Vagina (tissue), 2 donors: Measurements from ENCODE around the gene FARP2. TPM values are rescaled to one million over a fixed set of nuclear protein-coding genes. Genes with fewer than 3 reads are reported as not detected.
A peak's percentile ranks its signal among the peaks of the same experiment; 100 is the strongest.

Experiments
- DNase-seq, 2 donors: peaks; one replicate each; pipeline ENCODE4 v3.0.0-alpha.2; 2017; ENCODE audit errors: extremely low spot score in 2 of 2
- H3K27ac ChIP-seq: fragments of 200-600 bp; sonication (generic); one replicate; pipeline ENCODE4 v1.5.1; 2019
- H3K27me3 ChIP-seq: fragments of 200-600 bp; sonication (generic); one replicate; pipeline ENCODE4 v1.5.1; 2019
- H3K36me3 ChIP-seq, 2 donors: fragments of 200-600 bp; sonication (generic); one replicate each; pipeline ENCODE4 v1.5.1; 2017 to 2019
- H3K4me1 ChIP-seq: fragments of 200-600 bp; sonication (generic); one replicate; pipeline ENCODE4 v1.5.1; 2019
- H3K4me3 ChIP-seq, 2 donors: fragments of 200-600 bp; sonication (generic); 1 replicate in 1 of 2; 2 replicates in 1 of 2; pipeline ENCODE4 v1.5.1; 2016 to 2019
- H3K9me3 ChIP-seq: fragments of 200-600 bp; sonication (generic); one replicate; pipeline ENCODE4 v1.5.1; 2019
- CTCF ChIP-seq, 3 experiments: fragments of 450-650 bp in 2 of 3; fragments of 200-600 bp in 1 of 3; sonication (generic) in 1 of 3; IDR thresholded peaks; one replicate each; pipeline ENCODE4 v1.5.1; 2017 to 2019; ENCODE audit warnings: antibody characterized with exemption in 3 of 3, mild to moderate bottlenecking in 2 of 3, moderate library complexity in 2 of 3
- POLR2A ChIP-seq, 2 donors: fragments of 450-650 bp; IDR thresholded peaks; one replicate each; pipeline ENCODE4 v1.6.1; 2017; ENCODE audit warnings: antibody characterized with exemption in 2 of 2, mild to moderate bottlenecking in 2 of 2, moderate library complexity in 2 of 2
- POLR2AphosphoS5 ChIP-seq, 2 donors: sonication (generic); formaldehyde crosslinking; IDR thresholded peaks; one replicate each; pipeline ENCODE4 v1.9.0; 2017; ENCODE audit warnings: antibody characterized with exemption in 2 of 2, mild to moderate bottlenecking in 2 of 2, low read depth in 1 of 2; ENCODE audit not compliant: insufficient read depth in 1 of 2
- intact Hi-C: fragments of 100-400 bp; cut with DNase I; formaldehyde crosslinking; loops from one replicate; pipeline ENCODE4 v1.15.1; 2023
- total RNA-seq: library from RNA; depleted of rRNA; stranded (reverse); fragments of >200 nt; gene quantifications from one replicate; pipeline ENCODE4 v1.2.3, GENCODE V29; 2016

Gene FARP2
- total RNA-seq, 1 donor from 2014 or later: 32.9 TPM

DNA sequence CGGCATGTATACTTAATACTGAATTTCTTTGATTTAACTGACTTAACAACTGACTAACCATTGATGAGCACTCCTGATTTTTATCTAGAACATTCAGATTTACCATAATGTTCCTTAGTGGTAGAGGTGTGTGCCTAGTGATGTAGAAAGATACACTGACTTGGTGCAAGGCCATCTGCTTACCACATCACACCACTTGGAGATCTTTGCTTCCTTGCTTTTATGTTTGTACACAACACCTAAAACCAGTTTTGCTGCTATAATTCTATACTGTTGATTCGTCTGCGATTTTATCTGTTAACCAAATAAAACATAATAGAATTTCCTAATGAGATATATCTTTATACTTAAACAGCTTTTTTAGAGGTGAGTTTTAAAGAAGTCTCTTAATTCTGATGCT, 3.9 kb upstream of the FARP2 start:
- intact Hi-C loops: no loop called here
- DNase-seq: no peak
- H3K9me3 ChIP-seq: no peaks in the 10 kb centered on the region
- no peaks in the 10 kb centered on the region for H3K27me3 ChIP-seq
- H3K36me3 ChIP-seq: peaks cover 2 to 58% of the 10 kb centered on the region in 2 donors
- no peak overlapping the region for H3K4me3 ChIP-seq
- no peak overlapping the region for H3K27ac ChIP-seq
- TF ChIP-seq CTCF (IDR thresholded peaks at IDR 0.05) (no peak), POLR2A (IDR thresholded peaks at IDR 0.05) (no peak), POLR2AphosphoS5 (IDR thresholded peaks at IDR 0.05; ENCODE audit: insufficient read depth in 1 of 2, low read depth in 1 of 2) (no peak)
- peaks cover 17% of the 10 kb centered on the region for H3K4me1 ChIP-seq

GRCh38 chr2:241354668-241355658, 1.1 kb upstream of the FARP2 start:
- Histone ChIP-seq H3K4me3 (peak overlapping the region in 1 of 2 donors; percentile 28), H3K27ac (peak overlapping the region; percentile 62), H3K27me3 (no peaks in the 10 kb centered on the region), H3K9me3 (no peaks in the 10 kb centered on the region), H3K36me3 (peaks cover 0 to 32% of the 10 kb centered on the region in 2 donors), H3K4me1 (peaks cover 39% of the 10 kb centered on the region)
- peak in 1 of 2 donors; percentile 91 for DNase-seq
- intact Hi-C loops: loop anchor here (5.0 kb wide), 1 partner anchor 38 kb away; the partner anchor contains the start of genes HDLBP and SEPTIN2
- TF ChIP-seq CTCF (IDR thresholded peaks at IDR 0.05): no peak

DNA sequence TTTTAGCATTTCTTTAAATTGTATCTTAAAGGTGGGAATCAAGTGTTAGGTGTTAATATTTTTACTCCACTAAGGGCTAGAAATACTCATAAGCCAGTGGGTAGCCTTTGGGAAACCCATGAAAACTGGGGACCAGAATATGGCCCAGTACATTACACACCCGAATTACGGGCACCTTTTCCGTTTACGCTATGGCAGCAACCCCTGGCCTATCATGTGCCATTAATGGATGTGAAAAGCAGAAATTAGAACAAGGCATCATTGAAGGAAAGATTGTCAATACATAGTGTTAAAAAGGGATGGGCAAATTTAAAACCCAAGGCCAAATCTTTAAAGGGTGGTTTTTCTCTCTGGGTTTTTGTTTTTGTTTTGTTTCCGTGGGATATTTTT, 781 bp downstream of the FARP2 start:
- Histone ChIP-seq H3K9me3 (no peaks in the 10 kb centered on the region), H3K27ac (peak overlapping the region; percentile 81), H3K4me1 (peaks cover 39% of the 10 kb centered on the region), H3K4me3 (peak overlapping the region; percentile 81 to 95), H3K27me3 (no peaks in the 10 kb centered on the region), H3K36me3 (peaks cover 0 to 14% of the 10 kb centered on the region in 2 donors)
- intact Hi-C loops: loop anchor here (5.0 kb wide), 1 partner anchor 40 kb away; the partner anchor contains the start of genes HDLBP and SEPTIN2
- TF ChIP-seq CTCF (IDR thresholded peaks at IDR 0.05) (no peak), POLR2AphosphoS5 (IDR thresholded peaks at IDR 0.05; ENCODE audit: insufficient read depth in 1 of 2, low read depth in 1 of 2) (no peak), POLR2A (IDR thresholded peaks at IDR 0.05) (no peak)
- DNase-seq: no peak

DNA sequence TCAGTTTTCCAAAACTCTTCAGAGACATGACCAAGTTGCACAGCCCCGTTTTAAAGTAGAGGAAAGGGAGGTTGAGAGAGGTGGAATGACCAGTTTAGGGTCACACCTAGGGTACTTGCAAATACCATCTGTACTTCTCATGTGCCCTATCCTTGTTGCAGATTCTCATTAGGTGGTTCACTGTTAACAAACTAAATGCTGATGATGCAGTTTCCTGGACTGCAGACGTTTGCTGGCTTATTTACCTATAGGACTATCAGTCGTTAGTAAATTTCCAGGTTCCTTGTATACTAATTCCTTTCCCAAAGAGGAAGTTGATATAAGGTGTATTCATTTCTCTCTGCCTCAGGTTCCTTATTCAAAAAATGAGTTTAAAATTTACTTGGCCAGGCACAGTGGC, 1.4 kb downstream of the FARP2 start:
- TF ChIP-seq POLR2A (IDR thresholded peaks at IDR 0.05) (no peak), CTCF (IDR thresholded peaks at IDR 0.05) (no peak), POLR2AphosphoS5 (IDR thresholded peaks at IDR 0.05; ENCODE audit: insufficient read depth in 1 of 2, low read depth in 1 of 2) (no peak)
- intact Hi-C loops: loop anchor here (5.0 kb wide), 1 partner anchor 40 kb away; the partner anchor contains the start of genes HDLBP and SEPTIN2
- no peak for DNase-seq
- Histone ChIP-seq H3K4me1 (peaks cover 39% of the 10 kb centered on the region), H3K4me3 (no peak overlapping the region), H3K27ac (no peak overlapping the region), H3K9me3 (no peaks in the 10 kb centered on the region), H3K36me3 (peaks cover 0 to 8% of the 10 kb centered on the region in 2 donors), H3K27me3 (no peaks in the 10 kb centered on the region)

DNA sequence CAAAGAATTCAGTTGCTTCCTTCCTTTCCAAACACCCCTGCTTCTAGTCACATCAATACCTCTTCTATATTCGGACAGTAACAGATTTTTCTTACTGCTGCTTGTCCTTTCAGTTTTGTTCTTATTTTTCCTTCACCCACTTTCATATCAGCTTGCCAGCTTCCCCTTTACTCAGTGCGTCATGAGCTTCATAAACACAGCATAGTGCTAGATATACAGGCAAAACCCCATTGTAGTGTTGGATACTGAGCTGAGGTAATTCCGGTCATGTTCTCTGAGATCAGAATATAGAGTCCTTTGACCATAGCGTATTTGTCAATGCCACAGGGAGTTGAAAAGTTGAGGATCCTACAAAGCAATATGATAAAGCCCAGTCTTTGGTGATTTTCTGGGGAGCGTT, 2.4 kb downstream of the FARP2 start:
- Histone ChIP-seq H3K4me1 (peaks cover 45% of the 10 kb centered on the region), H3K27ac (no peak overlapping the region), H3K4me3 (no peak overlapping the region), H3K36me3 (no peaks in the 10 kb centered on the region), H3K9me3 (no peaks in the 10 kb centered on the region), H3K27me3 (no peaks in the 10 kb centered on the region)
- TF ChIP-seq POLR2AphosphoS5 (IDR thresholded peaks at IDR 0.05; ENCODE audit: insufficient read depth in 1 of 2, low read depth in 1 of 2) (no peak), POLR2A (IDR thresholded peaks at IDR 0.05) (no peak), CTCF (IDR thresholded peaks at IDR 0.05) (no peak)
- intact Hi-C loops: loop anchor here (5.0 kb wide), 1 partner anchor 41 kb away; the partner anchor contains the start of genes HDLBP and SEPTIN2
- no peak for DNase-seq
